ENCODE results near the gene PTPRQ. TPM values are rescaled to one million over a fixed set of nuclear protein-coding genes. Genes with fewer than 3 reads are reported as not detected.

Gene PTPRQ
- total RNA-seq, 1 experiment from 2014 or later = not detected

DNA sequence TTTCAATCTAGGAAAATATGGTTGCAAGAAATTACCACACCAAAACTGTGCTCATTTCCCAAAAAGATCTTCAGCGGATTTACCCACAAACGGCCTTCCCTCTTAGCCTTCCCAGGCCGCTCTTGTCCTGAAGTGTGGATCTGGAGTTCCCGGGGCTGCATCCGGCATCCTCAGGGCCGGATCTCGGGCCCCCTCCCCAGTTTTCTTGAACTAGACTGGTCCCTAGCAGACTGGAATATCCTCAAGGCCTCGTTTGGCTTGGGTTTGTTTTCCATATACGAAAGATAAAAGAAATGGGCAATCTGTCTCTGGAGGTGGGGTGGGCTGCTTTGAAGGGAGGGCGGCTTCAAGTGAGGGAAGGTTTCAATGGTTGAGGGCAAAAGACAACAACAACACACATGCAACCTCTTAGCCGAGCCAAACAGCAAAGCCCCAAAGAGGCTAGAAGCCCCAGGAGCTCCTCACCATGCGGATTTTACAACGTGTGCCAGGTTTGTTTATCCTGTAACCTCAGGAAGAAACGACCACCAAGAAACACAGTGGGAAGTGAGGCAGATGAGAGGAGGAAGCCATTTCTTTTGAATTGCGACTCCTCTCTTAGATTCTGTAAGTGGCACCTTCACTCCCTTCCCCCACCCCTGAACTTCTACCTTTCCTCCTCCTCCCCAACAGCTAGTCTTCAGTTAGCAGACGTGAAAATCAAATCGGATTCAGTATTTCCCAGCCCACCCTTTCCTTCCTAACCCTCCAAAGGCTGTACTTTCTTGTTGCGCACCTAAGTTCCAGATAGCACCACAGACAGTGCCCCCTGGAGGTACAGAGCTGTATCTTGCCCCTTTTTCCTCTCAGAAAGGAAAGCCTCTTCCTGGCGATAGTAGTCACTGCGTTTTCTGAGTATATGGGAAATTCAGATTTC lies 266.0 kb downstream of the PTPRQ start:
- DNase-seq (ENCODE audit: low read depth, low spot score) (peak; percentile 18), ATAC-seq (no peak)
- H3K4me3 ChIP-seq (ENCODE audit: low read depth in 2 of 2, low read length in 2 of 2) = no peak overlapping the region
- H3K4me1 ChIP-seq (ENCODE audit: control insufficient read depth, insufficient read depth, low read length) = no peaks in the 10 kb centered on the region; the same call in 1 of the 2 replicates
- H3K9me3 ChIP-seq (ENCODE audit: control insufficient read depth, insufficient read depth, low read depth, low read length) = no peaks in the 10 kb centered on the region
- intact Hi-C loops (cut with micrococcal nuclease; ENCODE audit: unreplicated experiment) = no loop called here
- no peak overlapping the region for H3K27ac ChIP-seq (ENCODE audit: low read length)
- ChIA-PET POLR2A (no interaction called here), CTCF (interaction anchor here (0.5 kb wide), 1 partner anchor 1080 kb away, joined by 3 read pairs; no protein-coding TSS in a partner anchor)
- in situ Hi-C loops (cut with HindIII; ENCODE audit: low pct_unique_long_range_greater_than_20kb, low sequenced_read_pairs) = no loop called here
- H3K36me3 ChIP-seq (ENCODE audit: control insufficient read depth, insufficient read depth, low read length) = no peaks in the 10 kb centered on the region
- TF ChIP-seq, protein P1, sequence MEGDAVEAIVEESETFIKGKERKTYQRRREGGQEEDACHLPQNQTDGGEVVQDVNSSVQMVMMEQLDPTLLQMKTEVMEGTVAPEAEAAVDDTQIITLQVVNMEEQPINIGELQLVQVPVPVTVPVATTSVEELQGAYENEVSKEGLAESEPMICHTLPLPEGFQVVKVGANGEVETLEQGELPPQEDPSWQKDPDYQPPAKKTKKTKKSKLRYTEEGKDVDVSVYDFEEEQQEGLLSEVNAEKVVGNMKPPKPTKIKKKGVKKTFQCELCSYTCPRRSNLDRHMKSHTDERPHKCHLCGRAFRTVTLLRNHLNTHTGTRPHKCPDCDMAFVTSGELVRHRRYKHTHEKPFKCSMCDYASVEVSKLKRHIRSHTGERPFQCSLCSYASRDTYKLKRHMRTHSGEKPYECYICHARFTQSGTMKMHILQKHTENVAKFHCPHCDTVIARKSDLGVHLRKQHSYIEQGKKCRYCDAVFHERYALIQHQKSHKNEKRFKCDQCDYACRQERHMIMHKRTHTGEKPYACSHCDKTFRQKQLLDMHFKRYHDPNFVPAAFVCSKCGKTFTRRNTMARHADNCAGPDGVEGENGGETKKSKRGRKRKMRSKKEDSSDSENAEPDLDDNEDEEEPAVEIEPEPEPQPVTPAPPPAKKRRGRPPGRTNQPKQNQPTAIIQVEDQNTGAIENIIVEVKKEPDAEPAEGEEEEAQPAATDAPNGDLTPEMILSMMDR (IDR thresholded peaks at IDR 0.05) = peak; percentile 38
- no peak for TF ChIP-seq SIN3A (IDR thresholded peaks at IDR 0.05; ENCODE audit: borderline replicate concordance, insufficient read depth, low read depth, low read length)
- no peak for TF ChIP-seq POLR2AphosphoS5 (IDR thresholded peaks at IDR 0.05; ENCODE audit: low read depth, low read length)
- no peak for TF ChIP-seq TCF7L2 (IDR thresholded peaks at IDR 0.05; ENCODE audit: low read depth, low read length)
- TF ChIP-seq, protein P2, sequence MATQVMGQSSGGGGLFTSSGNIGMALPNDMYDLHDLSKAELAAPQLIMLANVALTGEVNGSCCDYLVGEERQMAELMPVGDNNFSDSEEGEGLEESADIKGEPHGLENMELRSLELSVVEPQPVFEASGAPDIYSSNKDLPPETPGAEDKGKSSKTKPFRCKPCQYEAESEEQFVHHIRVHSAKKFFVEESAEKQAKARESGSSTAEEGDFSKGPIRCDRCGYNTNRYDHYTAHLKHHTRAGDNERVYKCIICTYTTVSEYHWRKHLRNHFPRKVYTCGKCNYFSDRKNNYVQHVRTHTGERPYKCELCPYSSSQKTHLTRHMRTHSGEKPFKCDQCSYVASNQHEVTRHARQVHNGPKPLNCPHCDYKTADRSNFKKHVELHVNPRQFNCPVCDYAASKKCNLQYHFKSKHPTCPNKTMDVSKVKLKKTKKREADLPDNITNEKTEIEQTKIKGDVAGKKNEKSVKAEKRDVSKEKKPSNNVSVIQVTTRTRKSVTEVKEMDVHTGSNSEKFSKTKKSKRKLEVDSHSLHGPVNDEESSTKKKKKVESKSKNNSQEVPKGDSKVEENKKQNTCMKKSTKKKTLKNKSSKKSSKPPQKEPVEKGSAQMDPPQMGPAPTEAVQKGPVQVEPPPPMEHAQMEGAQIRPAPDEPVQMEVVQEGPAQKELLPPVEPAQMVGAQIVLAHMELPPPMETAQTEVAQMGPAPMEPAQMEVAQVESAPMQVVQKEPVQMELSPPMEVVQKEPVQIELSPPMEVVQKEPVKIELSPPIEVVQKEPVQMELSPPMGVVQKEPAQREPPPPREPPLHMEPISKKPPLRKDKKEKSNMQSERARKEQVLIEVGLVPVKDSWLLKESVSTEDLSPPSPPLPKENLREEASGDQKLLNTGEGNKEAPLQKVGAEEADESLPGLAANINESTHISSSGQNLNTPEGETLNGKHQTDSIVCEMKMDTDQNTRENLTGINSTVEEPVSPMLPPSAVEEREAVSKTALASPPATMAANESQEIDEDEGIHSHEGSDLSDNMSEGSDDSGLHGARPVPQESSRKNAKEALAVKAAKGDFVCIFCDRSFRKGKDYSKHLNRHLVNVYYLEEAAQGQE (IDR thresholded peaks at IDR 0.05; ENCODE audit: insufficient read depth in 1 of 2, low read depth in 2 of 2, low read length in 1 of 2) = no peak
- H3K27me3 ChIP-seq (ENCODE audit: control insufficient read depth, insufficient read depth, low read length) = no peaks in the 10 kb centered on the region
- BruUV-seq (replicated peaks) = no TSS peak

DNA sequence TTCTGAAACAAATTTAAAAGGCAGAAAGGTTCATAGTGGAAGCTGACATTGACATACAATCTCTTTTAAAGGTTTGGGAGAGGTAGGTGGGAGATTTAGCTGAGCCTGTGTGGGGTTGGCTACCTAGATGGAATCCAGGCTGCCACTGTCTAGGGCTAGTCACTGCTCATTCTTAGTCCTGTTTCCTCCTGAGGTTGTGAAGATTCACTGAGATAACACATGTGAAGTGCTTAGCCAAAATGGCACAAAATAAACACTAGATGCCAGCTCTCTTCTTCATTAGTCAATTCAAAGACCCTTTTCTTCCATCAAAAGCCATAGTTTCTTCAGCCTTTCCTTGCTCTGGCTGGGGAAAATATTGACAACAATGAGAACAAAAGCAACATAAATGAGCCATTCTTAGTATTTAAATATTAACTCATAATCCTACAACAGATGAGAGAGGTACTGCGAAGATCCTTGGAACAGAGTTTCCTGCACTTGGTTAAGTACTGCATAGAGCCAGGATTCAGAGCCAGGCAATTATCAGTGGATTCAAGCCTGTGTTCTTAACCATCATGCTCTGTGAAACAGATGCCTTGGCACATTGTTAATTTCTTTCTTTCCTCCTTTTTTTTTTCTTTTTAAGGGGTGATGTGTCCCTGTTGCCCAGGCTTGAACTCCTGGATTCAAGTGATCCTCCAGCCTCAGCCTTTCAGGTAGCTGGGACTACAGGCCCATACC lies 266.9 kb downstream of the PTPRQ start:
- ChIA-PET POLR2A (no interaction called here), CTCF (interaction anchor here (0.5 kb wide), 1 partner anchor 1081 kb away, joined by 3 read pairs; no protein-coding TSS in a partner anchor)
- DNase-seq (ENCODE audit: low read depth, low spot score) (no peak), ATAC-seq (no peak)
- Histone ChIP-seq H3K27me3 (ENCODE audit: control insufficient read depth, insufficient read depth, low read length) (no peaks in the 10 kb centered on the region), H3K4me1 (ENCODE audit: control insufficient read depth, insufficient read depth, low read length) (no peaks in the 10 kb centered on the region; the same call in 1 of the 2 replicates), H3K4me3 (ENCODE audit: low read depth in 2 of 2, low read length in 2 of 2) (no peak overlapping the region), H3K9me3 (ENCODE audit: control insufficient read depth, insufficient read depth, low read depth, low read length) (no peaks in the 10 kb centered on the region), H3K36me3 (ENCODE audit: control insufficient read depth, insufficient read depth, low read length) (no peaks in the 10 kb centered on the region), H3K27ac (ENCODE audit: low read length) (no peak overlapping the region)
- in situ Hi-C loops (cut with HindIII; ENCODE audit: low pct_unique_long_range_greater_than_20kb, low sequenced_read_pairs) = no loop called here
- no TSS peak for BruUV-seq (replicated peaks)
- intact Hi-C loops (cut with micrococcal nuclease; ENCODE audit: unreplicated experiment) = no loop called here
- TF ChIP-seq SIN3A (IDR thresholded peaks at IDR 0.05; ENCODE audit: borderline replicate concordance, insufficient read depth, low read depth, low read length) = no peak
- TF ChIP-seq TCF7L2 (IDR thresholded peaks at IDR 0.05; ENCODE audit: low read depth, low read length) = no peak
- TF ChIP-seq, protein P2 (IDR thresholded peaks at IDR 0.05; ENCODE audit: insufficient read depth in 1 of 2, low read depth in 2 of 2, low read length in 1 of 2) = no peak
- TF ChIP-seq POLR2AphosphoS5 (IDR thresholded peaks at IDR 0.05; ENCODE audit: low read depth, low read length) = no peak

Measured in Panc1 (cell line).